NOMO-1 treated with DMSO at 0.1 percent for 48 hours (cell line): ENCODE data around the gene TAF3.
"Not testable (repeated sequence)": the region's sequence is repeated elsewhere in the genome, so short reads cannot be mapped to it uniquely, and the experiment has no call there.

ENCODE experiments used
- DNase-seq: peaks from one replicate; lab custom pipeline; 2025; ENCODE audit not compliant: unreplicated experiment; lab: John Stamatoyannopoulos, UW

Gene TAF3

GRCh38 chr10:7810443-7810842, 7.9 kb upstream of the TAF3 start:
- DNase-seq, result no peak

GRCh38 chr10:7811000-7811399, 7.3 kb upstream of the TAF3 start:
- DNase-seq, result no peak

DNA sequence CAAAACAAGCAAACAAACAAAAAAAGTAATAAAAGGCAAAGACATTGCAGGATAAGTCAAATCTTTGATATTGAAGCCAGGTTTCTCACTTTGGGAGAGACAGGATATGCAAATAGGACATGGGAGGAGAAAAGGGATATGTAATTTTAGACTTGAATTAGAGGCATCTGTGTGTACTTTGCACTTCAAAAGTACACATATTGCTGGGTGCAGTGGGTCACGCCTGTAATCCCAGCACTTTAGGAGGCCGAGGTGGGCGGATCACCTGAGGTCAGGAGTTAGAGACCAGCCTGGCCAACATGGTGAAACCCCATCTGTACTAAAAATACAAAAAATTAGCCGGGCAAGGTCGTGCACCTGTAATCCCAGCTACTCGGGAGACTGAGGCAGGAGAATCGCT, 6.6 kb upstream of the TAF3 start:
- DNase-seq, result not testable (repeated sequence)

- no peak for DNase-seq
These were observed 4.8 kb upstream of the TAF3 start for GRCh38 chr10:7813481-7813880.

DNA sequence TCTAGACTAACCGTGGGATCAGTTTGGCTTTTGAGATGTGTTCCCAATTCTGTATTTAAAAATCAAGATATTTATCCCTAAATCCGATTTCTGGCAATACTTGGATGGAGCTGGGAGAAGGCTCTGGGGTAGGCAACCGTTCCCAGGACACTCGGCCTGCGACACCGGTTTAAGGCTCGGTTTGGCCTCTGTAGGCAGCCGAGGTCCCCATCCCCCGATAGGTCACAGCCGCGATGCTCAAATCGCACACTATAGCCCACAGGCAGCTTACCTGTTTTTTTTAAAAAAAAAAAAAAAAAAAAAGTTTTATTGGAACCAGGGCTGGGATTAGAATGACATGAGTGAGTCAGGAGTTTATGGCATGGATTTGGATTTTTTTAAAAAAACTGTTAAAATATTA, 729 bp upstream of the TAF3 start:
- DNase-seq, result no peak

GRCh38 chr10:7817984-7818294, 366 bp upstream of the TAF3 start:
- no peak for DNase-seq

GRCh38 chr10:7819121-7819460, 786 bp downstream of the TAF3 start:
- DNase-seq, result peak; percentile 62

GRCh38 chr10:7824251-7824650, 5.9 kb downstream of the TAF3 start:
- no peak for DNase-seq

- DNase-seq, result no peak
These were observed 8.7 kb downstream of the TAF3 start for GRCh38 chr10:7826971-7827370.

DNA sequence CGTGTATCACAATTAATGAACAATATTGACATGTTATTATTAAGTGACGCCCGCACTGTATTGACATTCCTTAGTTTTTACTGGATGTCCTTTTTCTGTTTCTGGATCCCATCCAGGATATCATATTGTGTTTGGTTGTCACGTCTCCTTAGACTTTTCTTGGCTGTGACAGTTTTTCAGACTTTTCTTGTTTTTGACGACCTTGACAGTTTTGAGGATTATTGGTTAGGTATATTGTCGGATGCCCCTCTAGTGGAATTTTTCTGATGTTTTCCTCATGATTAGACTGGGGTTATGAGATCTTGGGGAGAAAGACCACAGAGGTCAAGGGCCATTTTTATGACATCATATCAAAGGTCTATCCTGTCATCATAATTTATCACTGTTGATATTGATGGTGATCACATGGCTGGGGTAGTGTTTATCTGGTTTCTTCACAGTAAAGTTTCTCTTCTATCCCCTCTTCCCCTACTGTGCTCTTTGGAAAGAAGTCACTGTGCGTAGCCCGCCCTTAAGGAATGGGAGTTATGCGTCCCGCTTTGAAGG, 11.1 kb downstream of the TAF3 start:
- DNase-seq, result no peak

- no peak for DNase-seq
These were observed 13.8 kb downstream of the TAF3 start for GRCh38 chr10:7832060-7832459.

GRCh38 chr10:7833210-7833609, 14.9 kb downstream of the TAF3 start:
- DNase-seq, result no peak

- no peak for DNase-seq
These were observed 16.0 kb downstream of the TAF3 start for GRCh38 chr10:7834262-7834661.

- no peak for DNase-seq
These were observed 18.3 kb downstream of the TAF3 start for GRCh38 chr10:7836571-7836970.

GRCh38 chr10:7846591-7846990, 28.3 kb downstream of the TAF3 start:
- DNase-seq, result no peak

DNA sequence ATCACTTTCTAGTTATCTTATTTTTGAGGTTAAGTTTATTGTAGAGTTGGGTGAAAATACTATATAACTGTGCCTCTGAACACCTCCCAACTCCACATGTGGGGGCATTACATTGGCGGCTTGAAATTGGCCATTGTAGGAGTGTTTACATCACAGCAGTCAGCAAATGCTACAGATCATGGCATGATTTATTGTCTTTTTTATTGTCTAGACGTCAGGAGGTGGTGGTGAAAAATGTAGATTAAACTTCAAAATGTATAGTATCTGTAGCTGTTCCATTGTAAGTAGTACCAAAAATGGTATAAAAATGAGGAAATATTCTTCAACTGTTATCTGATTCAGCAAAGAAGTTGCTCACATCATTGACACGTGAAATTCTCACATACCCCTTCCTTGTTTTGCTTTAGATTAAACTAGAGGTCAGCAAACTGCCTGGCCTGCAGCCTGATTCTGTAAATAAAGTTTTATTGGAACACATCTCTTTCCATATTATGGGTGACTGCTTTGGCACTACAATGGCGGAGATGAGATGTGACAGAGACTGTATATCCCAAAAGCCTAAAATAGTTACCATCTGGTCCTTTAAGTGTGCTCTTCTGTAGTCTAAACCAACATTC, 35.0 kb downstream of the TAF3 start:
- no peak for DNase-seq

- DNase-seq, result no peak
These were observed 35.6 kb downstream of the TAF3 start for GRCh38 chr10:7853890-7854289.

DNA sequence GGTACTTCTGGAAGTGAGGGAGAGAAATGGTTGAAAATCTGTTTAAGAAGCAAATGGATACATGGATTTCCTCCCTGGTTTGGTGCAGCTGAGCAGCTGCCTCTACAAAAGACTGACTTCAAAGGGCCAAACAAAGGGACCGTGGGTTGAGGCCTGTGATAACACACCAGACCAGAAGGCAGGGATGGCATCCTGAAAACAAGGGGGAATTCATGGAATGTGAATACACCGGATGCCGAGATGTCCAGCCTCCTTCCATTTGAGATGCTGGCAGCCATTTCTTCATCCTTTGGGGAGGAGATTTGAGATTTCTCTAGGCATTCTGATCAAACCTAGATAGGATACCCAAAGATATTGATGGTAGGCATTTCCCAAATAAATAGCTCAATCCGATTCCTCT, 36.9 kb downstream of the TAF3 start:
- no peak for DNase-seq

- no peak for DNase-seq
These were observed 38.4 kb downstream of the TAF3 start for GRCh38 chr10:7856678-7857077.

DNA sequence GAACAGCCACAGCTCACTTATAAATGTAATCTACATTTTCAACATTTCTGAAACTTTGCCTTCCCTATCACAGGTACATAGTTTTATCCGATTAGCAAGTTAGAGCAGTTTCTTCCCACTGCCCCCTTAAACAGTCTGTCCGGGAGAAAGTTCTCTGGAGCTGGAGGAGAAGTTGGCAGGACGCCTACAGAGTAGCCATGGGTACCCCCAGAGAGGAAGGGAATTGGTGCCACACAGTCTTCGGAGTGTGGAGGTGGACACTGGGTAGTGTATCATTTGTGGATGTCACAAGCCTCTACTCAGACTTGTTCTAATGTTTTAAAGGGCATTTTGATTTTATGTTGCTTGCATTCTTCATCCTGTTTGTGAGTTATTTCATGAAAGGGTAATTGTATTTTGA, 39.0 kb downstream of the TAF3 start:
- no peak for DNase-seq

DNA sequence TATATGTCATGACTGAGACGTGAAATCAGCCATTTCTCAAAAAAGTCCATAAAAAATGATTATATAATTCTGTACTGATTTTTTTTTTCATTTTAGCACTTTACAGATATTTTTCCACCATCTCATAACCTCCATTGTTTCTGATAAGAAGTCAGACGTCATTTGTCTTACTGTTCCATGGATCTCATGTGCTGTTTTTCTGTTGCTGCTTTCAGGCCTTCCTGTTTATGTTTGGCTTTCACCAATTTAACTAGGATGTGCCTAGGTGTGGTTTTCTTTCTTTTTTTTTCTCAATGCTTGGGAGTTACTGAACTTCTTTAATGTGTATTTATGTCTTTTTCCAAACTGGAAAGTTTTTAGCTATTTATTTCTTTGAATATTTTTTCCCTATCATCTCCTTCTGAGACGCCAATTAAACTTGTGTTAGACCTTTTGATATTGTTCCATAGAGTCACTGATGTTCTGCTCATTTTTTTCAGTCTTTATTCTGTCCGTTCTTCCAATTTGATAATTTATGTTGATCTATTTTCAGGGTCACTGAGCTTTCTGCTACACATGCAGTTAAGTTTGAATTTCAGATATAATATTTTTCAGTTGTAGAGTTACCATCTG, 43.3 kb downstream of the TAF3 start:
- DNase-seq, result no peak

DNA sequence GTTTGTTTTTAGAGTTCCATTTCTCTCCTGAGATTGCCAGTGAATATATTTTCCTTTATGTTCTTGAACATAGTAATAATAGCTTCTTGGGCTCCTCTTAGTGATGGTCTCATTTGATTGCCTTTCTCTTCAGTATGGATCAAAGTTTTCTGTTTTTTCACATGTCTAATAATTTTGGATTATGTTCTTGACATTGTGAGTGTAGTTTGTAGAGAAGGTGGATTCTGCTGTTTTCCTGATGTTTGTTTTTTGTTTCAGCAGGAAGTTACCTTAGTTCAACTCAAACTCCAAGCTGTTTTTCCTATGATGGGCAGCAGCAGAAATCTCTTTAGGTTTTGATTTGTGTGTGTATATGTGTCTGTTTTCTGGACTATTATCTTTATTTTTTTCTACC, 43.8 kb downstream of the TAF3 start:
- no peak for DNase-seq

GRCh38 chr10:7866176-7866575, 47.9 kb downstream of the TAF3 start:
- DNase-seq, result no peak
